HepG2 (cell line): ENCODE measurements around the gene AIDA. TPM values are rescaled to one million over a fixed set of nuclear protein-coding genes. Genes with fewer than 3 reads are reported as not detected.
A peak's percentile ranks its signal among the peaks of the same experiment; 100 is the strongest.

Experiments used
- ATRX ChIP-seq: sonication (generic); formaldehyde crosslinking; IDR thresholded peaks from 2 replicates; pipeline ENCODE4 v1.4.0; 2020; ENCODE audit warnings: missing genetic modification reagents, borderline replicate concordance
- FOXO1 ChIP-seq: sonication (generic); formaldehyde crosslinking; IDR thresholded peaks from 2 replicates; pipeline ENCODE4 v1.4.0; 2020; ENCODE audit warnings: missing genetic modification reagents
- ISL2 ChIP-seq: sonication (generic); formaldehyde crosslinking; IDR thresholded peaks from 2 replicates; pipeline ENCODE4 v1.5.0; 2020; ENCODE audit warnings: missing genetic modification reagents
- JARID2 ChIP-seq: sonication (generic); formaldehyde crosslinking; IDR thresholded peaks from 2 replicates; pipeline ENCODE4 v1.8.1; 2023; ENCODE audit warnings: missing genetic modification reagents, inconsistent platforms; ENCODE audit not compliant: insufficient replicate concordance
- MXI1 ChIP-seq: IDR thresholded peaks from 3 replicates; pipeline ENCODE4 v1.6.1; 2012; ENCODE audit warnings: low read depth, low read length, inconsistent platforms, borderline replicate concordance
- NKX3-1 ChIP-seq: sonication (generic); formaldehyde crosslinking; IDR thresholded peaks from 2 replicates; pipeline ENCODE4 v1.5.0; 2020; ENCODE audit warnings: missing genetic modification reagents
- NR1H2 ChIP-seq: sonication (generic); formaldehyde crosslinking; IDR thresholded peaks from 2 replicates; pipeline ENCODE4 v1.8.1; 2022; ENCODE audit warnings: low read depth, missing genetic modification reagents, borderline replicate concordance
- NR2C2 ChIP-seq: sonication (generic); formaldehyde crosslinking; IDR thresholded peaks from 2 replicates; pipeline ENCODE4 v1.4.0; 2020; ENCODE audit warnings: missing genetic modification reagents, mild to moderate bottlenecking, moderate library complexity, borderline replicate concordance
- PHF8 ChIP-seq: sonication (generic); formaldehyde crosslinking; IDR thresholded peaks from 2 replicates; pipeline ENCODE4 v1.5.0; 2020; ENCODE audit warnings: missing genetic modification reagents
- POLR2G ChIP-seq: fragments of 200-400 bp; formaldehyde crosslinking; IDR thresholded peaks from 2 replicates; pipeline ENCODE4 v1.6.1; 2018; ENCODE audit warnings: mild to moderate bottlenecking, low read depth, low read length, moderate library complexity
- SAP130 ChIP-seq: IDR thresholded peaks from 2 replicates; pipeline ENCODE4 v1.6.1; 2016; ENCODE audit warnings: low read depth
- SMAD3 ChIP-seq: sonication (generic); formaldehyde crosslinking; IDR thresholded peaks from 2 replicates; pipeline ENCODE4 v1.4.0; 2020; ENCODE audit warnings: missing genetic modification reagents
- ZNF12 ChIP-seq: sonication (generic); formaldehyde crosslinking; IDR thresholded peaks from 2 replicates; pipeline ENCODE4 v1.5.0; 2020; ENCODE audit warnings: missing genetic modification reagents
- ZNF264 ChIP-seq: sonication (generic); formaldehyde crosslinking; IDR thresholded peaks from 2 replicates; pipeline ENCODE4 v1.4.0; 2020; ENCODE audit warnings: missing genetic modification reagents
- ZNF567 ChIP-seq: sonication (generic); formaldehyde crosslinking; IDR thresholded peaks from 2 replicates; pipeline ENCODE4 v1.8.1; 2023; ENCODE audit warnings: mild to moderate bottlenecking, missing genetic modification reagents, borderline replicate concordance
- ZNF816 ChIP-seq: sonication (generic); formaldehyde crosslinking; IDR thresholded peaks from 2 replicates; pipeline ENCODE4 v1.8.0; 2022; ENCODE audit warnings: missing genetic modification reagents, mild to moderate bottlenecking, borderline replicate concordance
- polyA plus RNA-seq, 8 experiments: library from polyadenylated mRNA; depleted of rRNA in 3 of 8; stranded (reverse) in 7 of 8; unstranded in 1 of 8; fragments of >200 nt; fragmentation: Illumina TruSeq in 4 of 8; extraction: Trizol in 4 of 8; gene quantifications; 2 replicates each; pipeline versions ENCODE4 v1.2.1 to v1.2.3, GENCODE V29; 2011 to 2016; ENCODE audit warnings: low read depth in 4 of 8, missing spikeins in 1 of 8, mixed read lengths in 1 of 8; ENCODE audit not compliant: insufficient read depth in 1 of 8
- total RNA-seq, 5 experiments: library from RNA; depleted of rRNA; stranded (reverse); fragments of >200 nt; fragmentation: Illumina TruSeq; extraction: Trizol; gene quantifications; 2 replicates each; pipeline ENCODE4 v1.2.3, GENCODE V29; 2016; ENCODE audit warnings: low read depth in 1 of 5
- TF ChIP-seq, protein P1 (sequence below): sonication (generic); formaldehyde crosslinking; IDR thresholded peaks from one replicate; pipeline ENCODE4 v1.5.1; 2020; ENCODE audit warnings: mild to moderate bottlenecking, missing genetic modification reagents; ENCODE audit errors: not compliant biosample characterization
- TF ChIP-seq, protein P2 (sequence below): sonication (generic); formaldehyde crosslinking; IDR thresholded peaks from 2 replicates; pipeline ENCODE4 v1.8.0; 2022; ENCODE audit warnings: missing genetic modification reagents, mild to moderate bottlenecking, inconsistent platforms, borderline replicate concordance
- TF ChIP-seq, protein P3 (sequence below): sonication (generic); formaldehyde crosslinking; IDR thresholded peaks from 2 replicates; pipeline ENCODE4 v1.4.0; 2020; ENCODE audit warnings: missing genetic modification reagents

AIDA gene
- total and polyA plus RNA-seq, 2 of the 13 experiments (the other 11 are each of a cell fraction or from before 2014, with no cell fraction given), result 17.5 to 35.4 TPM

DNA sequence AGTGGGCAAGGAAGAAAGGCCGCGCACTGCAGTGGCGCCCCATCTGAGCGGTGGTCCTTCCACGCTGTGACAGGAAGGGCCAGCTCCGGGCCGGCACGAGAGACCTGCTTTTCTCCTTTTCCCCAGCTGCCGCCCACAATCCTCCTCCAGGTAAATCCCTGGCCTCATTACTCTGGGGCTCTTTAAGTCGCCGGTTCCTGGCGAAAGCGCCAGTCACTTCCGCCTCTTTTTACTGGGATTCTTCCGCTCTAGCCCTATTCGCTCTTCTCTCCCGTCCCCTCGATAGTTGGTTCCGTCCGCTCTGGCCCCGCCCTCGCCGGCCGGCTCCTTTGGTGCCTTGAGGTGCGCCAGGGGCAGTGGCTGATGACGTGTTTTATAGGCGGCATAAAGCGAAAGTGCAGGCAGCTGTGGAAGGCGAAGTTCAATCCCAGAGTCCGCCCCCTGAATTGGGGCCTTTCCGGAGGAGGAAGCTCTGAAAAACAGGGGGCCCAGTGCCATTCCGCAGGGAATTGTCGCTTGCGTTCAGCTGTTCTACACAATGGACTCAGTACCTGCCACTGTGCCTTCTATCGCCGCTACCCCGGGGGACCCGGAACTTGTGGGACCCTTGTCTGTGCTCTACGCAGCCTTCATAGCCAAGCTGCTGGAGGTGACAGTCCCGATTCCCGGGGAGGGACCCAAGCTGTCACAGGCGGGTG lies 68.2 kb downstream of the AIDA start (continued):
- peak; percentile 29; the same call in 1 of the 2 replicates for TF ChIP-seq ZNF816 (CRISPR knock-in tag)
- TF ChIP-seq NKX3-1 (CRISPR knock-in tag), result peak; percentile 85
- TF ChIP-seq, protein P1, sequence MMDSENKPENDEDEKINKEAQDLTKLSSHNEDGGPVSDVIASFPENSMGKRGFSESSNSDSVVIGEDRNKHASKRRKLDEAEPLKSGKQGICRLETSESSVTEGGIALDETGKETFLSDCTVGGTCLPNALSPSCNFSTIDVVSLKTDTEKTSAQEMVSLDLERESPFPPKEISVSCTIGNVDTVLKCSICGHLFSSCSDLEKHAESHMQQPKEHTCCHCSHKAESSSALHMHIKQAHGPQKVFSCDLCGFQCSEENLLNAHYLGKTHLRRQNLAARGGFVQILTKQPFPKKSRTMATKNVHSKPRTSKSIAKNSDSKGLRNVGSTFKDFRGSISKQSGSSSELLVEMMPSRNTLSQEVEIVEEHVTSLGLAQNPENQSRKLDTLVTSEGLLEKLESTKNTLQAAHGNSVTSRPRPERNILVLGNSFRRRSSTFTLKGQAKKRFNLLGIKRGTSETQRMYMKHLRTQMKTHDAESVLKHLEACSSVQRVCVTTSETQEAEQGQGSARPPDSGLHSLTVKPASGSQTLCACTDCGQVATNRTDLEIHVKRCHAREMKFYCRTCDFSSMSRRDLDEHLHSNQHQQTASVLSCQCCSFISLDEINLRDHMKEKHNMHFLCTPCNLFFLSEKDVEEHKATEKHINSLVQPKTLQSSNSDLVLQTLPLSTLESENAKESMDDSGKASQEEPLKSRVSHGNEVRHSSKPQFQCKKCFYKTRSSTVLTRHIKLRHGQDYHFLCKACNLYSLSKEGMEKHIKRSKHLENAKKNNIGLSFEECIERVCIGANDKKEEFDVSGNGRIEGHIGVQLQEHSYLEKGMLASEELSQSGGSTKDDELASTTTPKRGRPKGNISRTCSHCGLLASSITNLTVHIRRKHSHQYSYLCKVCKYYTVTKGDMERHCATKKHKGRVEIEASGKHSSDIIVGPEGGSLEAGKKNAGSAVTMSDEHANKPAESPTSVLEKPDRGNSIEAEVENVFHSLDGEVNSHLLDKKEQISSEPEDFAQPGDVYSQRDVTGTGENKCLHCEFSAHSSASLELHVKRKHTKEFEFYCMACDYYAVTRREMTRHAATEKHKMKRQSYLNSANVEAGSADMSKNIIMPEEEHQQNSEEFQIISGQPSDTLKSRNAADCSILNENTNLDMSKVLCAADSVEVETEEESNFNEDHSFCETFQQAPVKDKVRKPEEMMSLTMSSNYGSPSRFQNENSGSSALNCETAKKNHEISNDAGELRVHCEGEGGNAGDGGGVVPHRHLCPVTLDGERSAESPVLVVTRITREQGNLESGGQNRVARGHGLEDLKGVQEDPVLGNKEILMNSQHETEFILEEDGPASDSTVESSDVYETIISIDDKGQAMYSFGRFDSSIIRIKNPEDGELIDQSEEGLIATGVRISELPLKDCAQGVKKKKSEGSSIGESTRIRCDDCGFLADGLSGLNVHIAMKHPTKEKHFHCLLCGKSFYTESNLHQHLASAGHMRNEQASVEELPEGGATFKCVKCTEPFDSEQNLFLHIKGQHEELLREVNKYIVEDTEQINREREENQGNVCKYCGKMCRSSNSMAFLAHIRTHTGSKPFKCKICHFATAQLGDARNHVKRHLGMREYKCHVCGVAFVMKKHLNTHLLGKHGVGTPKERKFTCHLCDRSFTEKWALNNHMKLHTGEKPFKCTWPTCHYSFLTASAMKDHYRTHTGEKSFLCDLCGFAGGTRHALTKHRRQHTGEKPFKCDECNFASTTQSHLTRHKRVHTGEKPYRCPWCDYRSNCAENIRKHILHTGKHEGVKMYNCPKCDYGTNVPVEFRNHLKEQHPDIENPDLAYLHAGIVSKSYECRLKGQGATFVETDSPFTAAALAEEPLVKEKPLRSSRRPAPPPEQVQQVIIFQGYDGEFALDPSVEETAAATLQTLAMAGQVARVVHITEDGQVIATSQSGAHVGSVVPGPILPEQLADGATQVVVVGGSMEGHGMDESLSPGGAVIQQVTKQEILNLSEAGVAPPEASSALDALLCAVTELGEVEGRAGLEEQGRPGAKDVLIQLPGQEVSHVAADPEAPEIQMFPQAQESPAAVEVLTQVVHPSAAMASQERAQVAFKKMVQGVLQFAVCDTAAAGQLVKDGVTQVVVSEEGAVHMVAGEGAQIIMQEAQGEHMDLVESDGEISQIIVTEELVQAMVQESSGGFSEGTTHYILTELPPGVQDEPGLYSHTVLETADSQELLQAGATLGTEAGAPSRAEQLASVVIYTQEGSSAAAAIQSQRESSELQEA (CRISPR knock-in tag), result peak; percentile 22
- TF ChIP-seq ZNF264 (CRISPR knock-in tag), result 0 out of 2 replicates have a peak, but pooled peaks have one; percentile 79
- TF ChIP-seq ATRX (CRISPR knock-in tag), result no peak
- no peak for TF ChIP-seq FOXO1 (CRISPR knock-in tag)
- TF ChIP-seq, protein P2, sequence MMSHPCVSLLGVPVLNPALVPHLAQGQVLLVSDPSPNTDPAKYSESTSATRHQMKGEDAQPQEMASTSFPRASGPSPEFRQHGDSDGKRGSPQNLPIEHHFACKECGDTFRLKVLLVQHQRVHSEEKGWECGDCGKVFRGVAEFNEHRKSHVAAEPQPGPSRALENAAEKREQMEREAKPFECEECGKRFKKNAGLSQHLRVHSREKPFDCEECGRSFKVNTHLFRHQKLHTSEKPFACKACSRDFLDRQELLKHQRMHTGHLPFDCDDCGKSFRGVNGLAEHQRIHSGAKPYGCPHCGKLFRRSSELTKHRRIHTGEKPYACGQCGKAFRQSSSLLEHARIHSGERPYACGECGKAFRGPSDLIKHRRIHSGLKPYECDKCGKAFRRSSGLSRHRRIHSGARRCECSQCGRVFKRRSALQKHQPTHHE, result peak; percentile 70; the same call in 1 of the 2 replicates
- TF ChIP-seq ISL2 (CRISPR knock-in tag), result peak; percentile 42; the same call in 1 of the 2 replicates
- peak; percentile 83 for TF ChIP-seq PHF8 (CRISPR knock-in tag)
- no peak for TF ChIP-seq ZNF12 (CRISPR knock-in tag)
- no peak for TF ChIP-seq NR1H2 (CRISPR knock-in tag)
- TF ChIP-seq ZNF567 (CRISPR knock-in tag), result no peak
- TF ChIP-seq NR2C2 (CRISPR knock-in tag), result peak; percentile 80
- peak; percentile 55; the same call in 1 of the 2 replicates for TF ChIP-seq SMAD3 (CRISPR knock-in tag)
- peak; percentile 72; the same call in 1 of the 3 replicates for TF ChIP-seq MXI1
- TF ChIP-seq SAP130 (CRISPR knock-in tag), result peak; percentile 99
- TF ChIP-seq, protein P3, sequence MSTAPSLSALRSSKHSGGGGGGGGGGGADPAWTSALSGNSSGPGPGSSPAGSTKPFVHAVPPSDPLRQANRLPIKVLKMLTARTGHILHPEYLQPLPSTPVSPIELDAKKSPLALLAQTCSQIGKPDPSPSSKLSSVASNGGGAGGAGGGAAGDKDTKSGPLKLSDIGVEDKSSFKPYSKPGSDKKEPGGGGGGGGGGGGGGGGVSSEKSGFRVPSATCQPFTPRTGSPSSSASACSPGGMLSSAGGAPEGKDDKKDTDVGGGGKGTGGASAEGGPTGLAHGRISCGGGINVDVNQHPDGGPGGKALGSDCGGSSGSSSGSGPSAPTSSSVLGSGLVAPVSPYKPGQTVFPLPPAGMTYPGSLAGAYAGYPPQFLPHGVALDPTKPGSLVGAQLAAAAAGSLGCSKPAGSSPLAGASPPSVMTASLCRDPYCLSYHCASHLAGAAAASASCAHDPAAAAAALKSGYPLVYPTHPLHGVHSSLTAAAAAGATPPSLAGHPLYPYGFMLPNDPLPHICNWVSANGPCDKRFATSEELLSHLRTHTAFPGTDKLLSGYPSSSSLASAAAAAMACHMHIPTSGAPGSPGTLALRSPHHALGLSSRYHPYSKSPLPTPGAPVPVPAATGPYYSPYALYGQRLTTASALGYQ (CRISPR knock-in tag), result peak; percentile 56; the same call in 1 of the 2 replicates
- TF ChIP-seq JARID2 (CRISPR knock-in tag), result peak; percentile 75
- TF ChIP-seq POLR2G, result peak; percentile 89
